ENCODE measurements around the gene SERPINB6.

- TF ChIP-seq POLR2A (IDR thresholded peaks at IDR 0.05; ENCODE audit: low read length) (no peak), GATA1 (IDR thresholded peaks at IDR 0.05; ENCODE audit: low read depth, low read length) (no peak)
Measured at GRCh38 chr6:2998998-2999617, 27.7 kb upstream of the SERPINB6 start.

All from erythroblast (primary cell).